T-cell (primary cell): ENCODE results near the gene CDHR1. TPM values are rescaled to one million over a fixed set of nuclear protein-coding genes. Genes with fewer than 3 reads are reported as not detected.

Source experiments
- ATAC-seq, 4 experiments: fragments of 200-7000 bp in 3 of 4; fragments of 150-1000 bp in 1 of 4; cut with Tn5 transposase; replicated peaks in 1 of 4; 1 replicate in 3 of 4; 2 replicates in 1 of 4; pipeline ENCODE4 v1.10.0; 2021; ENCODE audit warnings: moderate library complexity in 3 of 4, mild to moderate bottlenecking in 2 of 4, moderate number of reproducible peaks in 1 of 4
- CTCF ChIA-PET, 2 donors: fragments of 300-600 bp; sonication (Branson Sonifier 250); formaldehyde crosslinking; loops; one replicate each; lab custom pipeline; 2022; ENCODE audit warnings: antibody characterized with exemption in 2 of 2; lab: Charles Lee
- POLR2A ChIA-PET, 2 donors: fragments of 300-600 bp; sonication (Branson Sonifier 250); formaldehyde crosslinking; loops; one replicate each; lab custom pipeline; 2022; ENCODE audit warnings: antibody characterized with exemption in 2 of 2; lab: Charles Lee
- DNase-seq, 35 experiments: peaks; one replicate each; pipeline versions ENCODE4 v3.0.0 to v3.0.0-alpha.2; 2013 to 2023
- H3K27ac ChIP-seq: one replicate; pipeline ENCODE4 v1.5.1; 2013; ENCODE audit warnings: low read length
- H3K27me3 ChIP-seq, 2 experiments: replicated peaks in 1 of 2; 1 replicate in 1 of 2; 2 replicates in 1 of 2; pipeline versions ENCODE4 v1.6.1 to v1.7.0; 2013; ENCODE audit warnings: low read length in 1 of 2, mixed read lengths in 1 of 2; ENCODE audit not compliant: control insufficient read depth in 2 of 2, insufficient read depth in 2 of 2; ENCODE audit errors: extremely low read depth in 1 of 2
- H3K36me3 ChIP-seq, 2 donors: 1 replicate in 1 of 2; 2 replicates in 1 of 2; pipeline versions ENCODE4 v1.6.1 to v1.7.0; 2013; ENCODE audit warnings: low read length in 1 of 2; ENCODE audit not compliant: control insufficient read depth in 2 of 2, insufficient read depth in 1 of 2; ENCODE audit errors: extremely low read depth in 1 of 2
- H3K4me1 ChIP-seq, 2 experiments: 1 replicate in 1 of 2; 2 replicates in 1 of 2; pipeline versions ENCODE4 v1.6.1 to v1.7.0; 2013; ENCODE audit warnings: low read length in 2 of 2, mixed read lengths in 1 of 2; ENCODE audit not compliant: insufficient read depth in 2 of 2, control insufficient read depth in 1 of 2; ENCODE audit errors: extremely low read depth in 1 of 2
- H3K4me3 ChIP-seq, 2 donors: 1 replicate in 1 of 2; 2 replicates in 1 of 2; pipeline versions ENCODE4 v1.5.1 to v1.7.0; 2013; ENCODE audit warnings: mild to moderate bottlenecking in 2 of 2, low read length in 1 of 2, moderate library complexity in 1 of 2; ENCODE audit not compliant: control insufficient read depth in 1 of 2; ENCODE audit errors: extremely low read depth in 1 of 2
- H3K9me3 ChIP-seq: 2 replicates; pipeline ENCODE4 v1.7.0; 2013
- H3K27ac Mint-ChIP-seq, 2 donors: one replicate each; pipeline ENCODE4 v1.8.0; 2020 to 2021; ENCODE audit warnings: mild to moderate bottlenecking in 2 of 2, mixed read lengths in 2 of 2
- H3K27me3 Mint-ChIP-seq, 2 donors: one replicate each; pipeline ENCODE4 v1.8.0; 2021 to 2022; ENCODE audit warnings: mixed read lengths in 2 of 2
- H3K36me3 Mint-ChIP-seq: one replicate; pipeline ENCODE4 v1.8.0; 2021; ENCODE audit warnings: mixed read lengths
- H3K4me1 Mint-ChIP-seq, 3 donors: one replicate each; pipeline ENCODE4 v1.8.0; 2020 to 2022; ENCODE audit warnings: mixed read lengths in 3 of 3, mild to moderate bottlenecking in 1 of 3
- H3K4me3 Mint-ChIP-seq, 3 donors: one replicate each; pipeline ENCODE4 v1.8.0; 2020 to 2022; ENCODE audit warnings: mild to moderate bottlenecking in 3 of 3, mixed read lengths in 3 of 3, moderate library complexity in 3 of 3
- H3K9me3 Mint-ChIP-seq, 3 donors: one replicate each; pipeline ENCODE4 v1.8.0; 2020 to 2022; ENCODE audit warnings: mixed read lengths in 3 of 3
- WGBS: methylation state at CpG from one replicate; pipeline ENCODE4 v1.1.5; 2013; ENCODE audit warnings: missing lambda C conversion rate; ENCODE audit not compliant: insufficient coverage; 5-methylcytosine and 5-hydroxymethylcytosine counted together
- total RNA-seq, 35 experiments: library from RNA in 6 of 35; stranded (reverse) in 6 of 35; fragments of 120-200 nt in 1 of 35; gene quantifications; one replicate each; pipeline versions ENCODE4 v1.2.1 to v1.2.4 and lab custom pipeline; 2013 to 2026

CDHR1 gene
- total RNA-seq, 5 donors from 2014 or later (not counting 1 experiment from before 2014, with no cell fraction given): 0.41 to 2.1 (median 1.1) TPM

DNA sequence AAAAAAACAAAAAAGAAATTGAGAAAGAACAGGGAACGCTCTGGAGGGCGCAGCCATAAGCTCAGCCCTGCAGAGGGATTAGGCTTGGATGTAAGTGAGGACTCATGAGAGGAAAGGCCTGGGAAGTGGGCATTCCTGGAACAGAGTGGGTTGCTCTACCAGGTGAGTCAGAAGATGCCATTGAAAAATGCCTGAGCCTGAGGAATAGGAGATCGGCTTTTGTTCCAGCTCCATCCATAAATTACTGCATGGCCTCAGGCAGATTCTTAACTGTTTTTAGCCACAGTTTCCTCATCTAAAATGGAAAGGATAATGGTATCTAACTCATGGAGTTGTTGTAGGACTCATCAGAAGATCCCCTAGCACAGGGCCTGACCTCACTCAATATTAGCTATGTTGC lies 49.4 kb downstream of the CDHR1 start:
- H3K4me3 Mint-ChIP-seq: no peak overlapping the region
- Histone ChIP-seq H3K9me3 (no peaks in the 10 kb centered on the region), H3K36me3 (no peaks in the 10 kb centered on the region), H3K27ac (no peak overlapping the region), H3K4me1 (no peaks in the 10 kb centered on the region), H3K4me3 (no peak overlapping the region), H3K27me3 (peaks cover 0 to 12% of the 10 kb centered on the region in 2 experiments)
- POLR2A ChIA-PET: no interaction called here
- H3K27ac Mint-ChIP-seq: no peak overlapping the region
- H3K9me3 Mint-ChIP-seq: no peaks in the 10 kb centered on the region
- ATAC-seq (no peak), DNase-seq (no peak)
- WGBS: 80% methylated on average over 2 of the region's 3 CpGs
- no peaks in the 10 kb centered on the region for H3K36me3 Mint-ChIP-seq
- CTCF ChIA-PET: no interaction called here
- peaks cover 4 to 7% of the 10 kb centered on the region in 2 donors for H3K27me3 Mint-ChIP-seq
- no peaks in the 10 kb centered on the region for H3K4me1 Mint-ChIP-seq

DNA sequence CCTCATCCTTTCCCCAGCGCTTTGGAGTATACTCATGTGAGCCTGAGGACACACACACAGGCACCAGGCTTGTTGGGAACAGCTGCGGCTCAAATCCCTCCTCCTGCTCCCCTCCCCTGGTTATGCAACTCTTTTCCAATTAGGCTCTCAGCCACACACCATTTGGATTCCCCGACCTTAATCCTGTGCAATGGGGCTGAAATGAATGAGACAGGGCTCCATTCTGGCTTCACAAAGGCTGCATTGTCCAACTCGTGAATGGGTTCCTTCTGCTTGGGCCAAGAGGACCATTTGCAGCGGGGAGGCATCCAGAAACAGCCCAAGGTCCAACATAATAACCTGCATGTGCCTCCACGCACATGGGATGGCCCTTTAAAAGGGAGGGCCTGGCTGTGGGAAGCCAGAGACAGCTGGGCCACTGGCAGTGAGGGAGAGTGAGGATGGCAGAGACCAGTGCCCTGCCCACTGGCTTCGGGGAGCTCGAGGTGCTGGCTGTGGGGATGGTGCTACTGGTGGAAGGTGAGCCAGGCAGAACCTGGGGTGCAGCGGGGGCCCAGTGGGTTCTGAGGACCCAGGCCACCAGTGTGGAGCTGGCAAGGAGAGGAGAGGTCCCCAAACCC lies 50.4 kb downstream of the CDHR1 start, which contains the start of gene RGR:
RGR (plus strand) TSS at position 403 of the 620 bp plus-strand sequence; CDS start at position 441, 38 bp downstream.
- Mint-ChIP-seq H3K27me3 (peaks cover 3 to 4% of the 10 kb centered on the region in 2 donors), H3K36me3 (no peaks in the 10 kb centered on the region), H3K4me3 (no peak within 1 kb of the TSS), H3K27ac (no peak within 1 kb of the TSS), H3K9me3 (no peaks in the 10 kb centered on the region), H3K4me1 (no peaks in the 10 kb centered on the region)
- H3K9me3 ChIP-seq: no peaks in the 10 kb centered on the region
- WGBS: 66% methylated on average over 8 of the region's 9 CpGs
- POLR2A ChIA-PET: no interaction called here
- no peaks in the 10 kb centered on the region for H3K4me1 ChIP-seq
- DNase-seq (no peak), ATAC-seq (no peak)
- CTCF ChIA-PET: no interaction called here
- H3K27me3 ChIP-seq: peaks cover 0 to 13% of the 10 kb centered on the region in 2 experiments
- no peak within 1 kb of the TSS for H3K4me3 ChIP-seq
- H3K36me3 ChIP-seq: no peaks in the 10 kb centered on the region
- H3K27ac ChIP-seq: no peak within 1 kb of the TSS

DNA sequence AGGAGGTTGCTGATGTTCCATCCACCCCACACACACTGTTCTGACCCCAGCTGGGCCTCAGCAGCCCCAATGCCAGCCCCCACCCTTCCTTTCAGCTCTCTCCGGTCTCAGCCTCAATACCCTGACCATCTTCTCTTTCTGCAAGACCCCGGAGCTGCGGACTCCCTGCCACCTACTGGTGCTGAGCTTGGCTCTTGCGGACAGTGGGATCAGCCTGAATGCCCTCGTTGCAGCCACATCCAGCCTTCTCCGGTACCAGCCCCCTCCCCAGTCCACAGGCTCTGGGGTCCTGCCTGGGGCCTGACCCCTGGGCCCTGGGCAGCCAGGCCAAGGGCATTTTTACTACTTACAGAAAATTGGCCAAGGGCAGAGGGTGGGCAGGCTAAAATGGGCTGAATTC lies 53.2 kb downstream of the CDHR1 start:
- no peak for DNase-seq
- H3K27me3 ChIP-seq: peaks cover 0 to 18% of the 10 kb centered on the region in 2 experiments
- Mint-ChIP-seq H3K9me3 (no peaks in the 10 kb centered on the region), H3K36me3 (no peaks in the 10 kb centered on the region), H3K27ac (no peak overlapping the region), H3K27me3 (peaks cover 4 to 5% of the 10 kb centered on the region in 2 donors), H3K4me1 (no peaks in the 10 kb centered on the region), H3K4me3 (no peak overlapping the region)
- CTCF ChIA-PET: interaction anchor here in 1 of 2 donors (0.6 kb wide), 1 partner anchor 12 kb away, joined by 3 read pairs; no protein-coding TSS in a partner anchor
- WGBS: 83% methylated on average over 1 of the region's 6 CpGs
- POLR2A ChIA-PET: no interaction called here
- no peaks in the 10 kb centered on the region for H3K9me3 ChIP-seq
- H3K36me3 ChIP-seq: no peaks in the 10 kb centered on the region
- no peak for ATAC-seq
- no peak overlapping the region for H3K27ac ChIP-seq
- no peak overlapping the region for H3K4me3 ChIP-seq
- H3K4me1 ChIP-seq: no peaks in the 10 kb centered on the region

DNA sequence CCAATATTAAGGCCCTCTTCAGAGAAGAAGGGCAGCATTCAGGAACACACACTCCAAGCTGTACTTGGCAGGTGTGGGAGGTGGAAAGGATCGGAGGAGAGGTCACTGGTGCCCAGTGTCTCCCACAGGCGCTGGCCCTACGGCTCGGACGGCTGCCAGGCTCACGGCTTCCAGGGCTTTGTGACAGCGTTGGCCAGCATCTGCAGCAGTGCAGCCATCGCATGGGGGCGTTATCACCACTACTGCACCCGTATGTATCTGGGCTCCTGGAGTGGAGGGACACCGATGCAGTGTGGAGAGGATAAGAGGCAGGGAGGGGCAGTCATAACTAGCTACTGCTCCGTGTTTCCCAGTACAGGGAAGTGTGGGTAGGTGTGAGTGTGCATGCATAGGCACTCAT lies 54.5 kb downstream of the CDHR1 start:
- H3K4me3 ChIP-seq: no peak overlapping the region
- no peaks in the 10 kb centered on the region for H3K36me3 ChIP-seq
- 75% methylated on average over 10 of the region's 12 CpGs for WGBS
- CTCF ChIA-PET: no interaction called here
- H3K27ac ChIP-seq: no peak overlapping the region
- H3K4me1 ChIP-seq: no peaks in the 10 kb centered on the region
- ATAC-seq (no peak), DNase-seq (no peak)
- H3K4me3 Mint-ChIP-seq: no peak overlapping the region
- H3K36me3 Mint-ChIP-seq: no peaks in the 10 kb centered on the region
- H3K9me3 ChIP-seq: no peaks in the 10 kb centered on the region
- POLR2A ChIA-PET: no interaction called here
- H3K27me3 Mint-ChIP-seq: peaks cover 4 to 5% of the 10 kb centered on the region in 2 donors
- no peaks in the 10 kb centered on the region for H3K9me3 Mint-ChIP-seq
- peaks cover 0 to 22% of the 10 kb centered on the region in 2 experiments for H3K27me3 ChIP-seq
- no peak overlapping the region for H3K27ac Mint-ChIP-seq
- H3K4me1 Mint-ChIP-seq: no peaks in the 10 kb centered on the region

DNA sequence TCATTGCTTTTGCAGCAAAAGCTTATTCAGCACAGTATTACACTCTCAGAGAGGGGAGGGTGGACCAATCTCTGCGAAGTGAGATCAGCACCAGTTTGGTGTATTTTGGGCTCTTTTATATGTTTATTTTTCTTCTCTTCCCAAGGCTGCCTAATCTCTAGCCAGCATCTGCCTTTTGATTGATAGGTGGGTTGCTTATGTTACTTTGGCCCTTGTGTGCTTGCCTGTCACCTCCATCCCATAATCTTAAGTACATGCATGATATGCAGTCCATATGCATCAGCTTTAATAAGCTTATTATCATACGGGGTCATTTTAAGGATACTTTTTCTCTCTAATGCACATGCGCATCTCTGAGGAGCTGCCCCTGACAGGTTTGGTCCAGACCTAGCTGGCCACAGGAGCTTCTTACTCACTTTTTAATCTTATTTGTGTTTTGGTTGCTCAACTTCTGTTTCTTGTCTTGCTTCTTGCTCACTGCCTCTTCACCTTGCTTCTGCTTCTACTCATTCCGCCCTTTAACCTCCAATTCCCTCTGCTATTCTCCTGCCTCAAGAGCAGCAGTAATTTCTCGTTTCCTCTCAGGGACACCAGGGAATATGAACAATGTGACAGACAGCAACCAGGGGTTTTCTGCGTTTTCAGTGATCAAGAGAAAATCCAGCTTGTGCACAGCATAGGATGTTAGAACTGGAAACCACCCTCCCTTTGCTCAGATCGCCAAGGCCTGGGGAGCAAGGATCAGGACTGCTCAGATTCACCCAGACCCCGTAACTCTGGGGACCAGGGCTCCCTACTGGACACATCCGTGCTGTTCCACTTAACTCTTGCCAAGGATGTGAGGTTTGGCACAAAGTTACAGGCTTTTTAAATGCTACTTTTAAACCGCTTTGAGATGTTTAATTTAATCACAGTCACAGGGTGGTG lies 60.5 kb downstream of the CDHR1 start:
- no peaks in the 10 kb centered on the region for H3K9me3 ChIP-seq
- peaks cover 0 to 6% of the 10 kb centered on the region in 2 experiments for H3K4me1 ChIP-seq
- Mint-ChIP-seq H3K27me3 (peaks cover 8 to 20% of the 10 kb centered on the region in 2 donors), H3K27ac (no peak overlapping the region), H3K36me3 (no peaks in the 10 kb centered on the region), H3K4me1 (peaks cover 0 to 7% (median 3%) of the 10 kb centered on the region in 3 donors), H3K9me3 (no peaks in the 10 kb centered on the region), H3K4me3 (no peak overlapping the region)
- ATAC-seq (no peak), DNase-seq (no peak)
- no peaks in the 10 kb centered on the region for H3K36me3 ChIP-seq
- H3K27ac ChIP-seq: no peak overlapping the region
- ChIA-PET CTCF (interaction anchor here in 1 of 2 donors (0.8 kb wide), 1 partner anchor 52 kb away, joined by 7 read pairs; no protein-coding TSS in a partner anchor), POLR2A (no interaction called here)
- H3K4me3 ChIP-seq: no peak overlapping the region
- WGBS: 74% methylated on average over 8 of the region's 10 CpGs
- H3K27me3 ChIP-seq: peaks cover 0 to 36% of the 10 kb centered on the region in 2 experiments
